ENCODE results near the gene STK24. TPM values are rescaled to one million over a fixed set of nuclear protein-coding genes. Genes with fewer than 3 reads are reported as not detected.

Gene STK24
- total RNA-seq, 2 donors from 2014 or later, result 50.8 to 80.3 TPM

DNA sequence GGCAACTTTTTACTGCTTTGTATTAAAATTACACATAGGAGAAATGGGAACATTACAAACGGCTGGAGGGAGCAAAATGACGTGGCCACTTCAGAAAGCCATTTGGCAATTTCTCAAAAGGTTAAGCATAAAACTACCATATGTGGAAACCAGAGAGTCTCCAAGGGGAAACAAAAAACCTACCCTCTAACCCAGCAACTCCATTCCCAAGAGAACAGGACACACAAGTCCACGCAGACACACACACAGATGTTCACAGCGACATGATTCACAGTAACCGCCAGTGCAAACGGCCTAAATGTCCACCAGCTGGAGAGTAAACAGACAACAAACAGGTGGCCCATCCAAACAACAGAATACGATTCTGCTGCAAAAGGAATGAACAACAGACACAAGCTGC, 37.2 kb downstream of the STK24 start:
- Histone ChIP-seq H3K4me3 (no peak overlapping the region), H3K36me3 (no peaks in the 10 kb centered on the region), H3K27me3 (replicated peaks; ENCODE audit: insufficient read depth) (no peaks in the 10 kb centered on the region), H3K4me1 (ENCODE audit: control insufficient read depth in 1 of 2, low read depth in 2 of 2) (peaks cover 16 to 62% of the 10 kb centered on the region in 2 donors), H3K27ac (no peak overlapping the region), H3K9me3 (no peaks in the 10 kb centered on the region)
- DNase-seq (ENCODE audit: low spot score) (no peak), ATAC-seq (ENCODE audit: insufficient number of reproducible peaks, low FRiP score, low read depth) (no peak)
- TF ChIP-seq CTCF (IDR thresholded peaks at IDR 0.05), result no peak

GRCh38 chr13:98538876-98539275, 38.0 kb downstream of the STK24 start:
- ATAC-seq (ENCODE audit: insufficient number of reproducible peaks, low FRiP score, low read depth) (no peak), DNase-seq (ENCODE audit: low spot score) (no peak)
- Histone ChIP-seq H3K36me3 (no peaks in the 10 kb centered on the region), H3K27me3 (replicated peaks; ENCODE audit: insufficient read depth) (no peaks in the 10 kb centered on the region), H3K9me3 (no peaks in the 10 kb centered on the region), H3K4me1 (ENCODE audit: control insufficient read depth in 1 of 2, low read depth in 2 of 2) (peaks cover 9 to 54% of the 10 kb centered on the region in 2 donors), H3K27ac (no peak overlapping the region), H3K4me3 (no peak overlapping the region)
- TF ChIP-seq CTCF (IDR thresholded peaks at IDR 0.05), result no peak

DNA sequence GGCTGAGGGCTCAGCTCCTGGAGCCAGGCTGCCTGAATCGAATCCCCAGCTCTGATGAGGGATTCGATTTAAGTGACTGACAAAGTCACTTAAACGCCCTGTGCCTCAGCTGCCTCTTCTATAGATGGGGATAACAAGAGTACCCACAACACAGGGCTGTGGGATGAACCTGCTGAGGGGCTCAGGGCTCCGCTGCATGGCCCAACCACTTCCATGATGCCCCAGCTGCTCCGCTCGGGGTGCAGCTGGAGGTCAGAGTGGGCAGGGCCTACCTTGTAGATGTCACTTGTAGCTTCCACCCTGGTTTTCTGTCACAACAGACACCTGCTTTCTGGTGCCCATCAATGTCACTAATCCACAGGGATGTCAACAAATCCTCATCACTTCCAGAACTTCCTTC, 39.2 kb downstream of the STK24 start:
- Histone ChIP-seq H3K27me3 (replicated peaks; ENCODE audit: insufficient read depth) (no peaks in the 10 kb centered on the region), H3K4me3 (no peak overlapping the region), H3K9me3 (no peaks in the 10 kb centered on the region), H3K4me1 (ENCODE audit: control insufficient read depth in 1 of 2, low read depth in 2 of 2) (peaks cover 8 to 45% of the 10 kb centered on the region in 2 donors), H3K27ac (no peak overlapping the region), H3K36me3 (no peaks in the 10 kb centered on the region)
- TF ChIP-seq CTCF (IDR thresholded peaks at IDR 0.05), result no peak
- DNase-seq (ENCODE audit: low spot score), result no peak
- ATAC-seq (ENCODE audit: insufficient number of reproducible peaks, low FRiP score, low read depth), result no peak

DNA sequence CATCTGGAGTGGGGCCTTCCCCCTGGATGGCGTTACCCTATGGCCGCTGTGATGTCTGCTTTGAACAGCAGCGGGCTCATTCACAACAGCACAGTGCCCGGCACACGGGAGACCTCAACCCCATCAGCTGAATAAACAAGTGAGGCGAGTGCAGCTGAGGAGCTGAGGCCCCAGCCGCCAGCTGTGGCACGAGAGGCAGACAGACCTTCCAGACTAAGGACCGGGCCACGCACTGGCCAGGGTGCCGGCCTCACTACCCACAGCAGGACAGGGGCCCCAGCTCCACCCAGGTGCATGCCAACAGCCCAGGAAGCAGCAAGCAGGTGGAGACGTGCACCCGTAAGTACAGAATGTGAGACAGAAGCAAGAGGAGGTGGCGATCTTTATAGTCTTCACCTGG, 39.6 kb downstream of the STK24 start:
- ATAC-seq (ENCODE audit: insufficient number of reproducible peaks, low FRiP score, low read depth) (no peak), DNase-seq (ENCODE audit: low spot score) (no peak)
- Histone ChIP-seq H3K27ac (no peak overlapping the region), H3K27me3 (replicated peaks; ENCODE audit: insufficient read depth) (no peaks in the 10 kb centered on the region), H3K36me3 (no peaks in the 10 kb centered on the region), H3K4me3 (no peak overlapping the region), H3K4me1 (ENCODE audit: control insufficient read depth in 1 of 2, low read depth in 2 of 2) (peaks cover 6 to 45% of the 10 kb centered on the region in 2 donors), H3K9me3 (no peaks in the 10 kb centered on the region)
- TF ChIP-seq CTCF (IDR thresholded peaks at IDR 0.05), result no peak

- DNase-seq (ENCODE audit: low spot score), result no peak
Measured at GRCh38 chr13:98536729-98537128, 40.2 kb downstream of the STK24 start.

More at GRCh38 chr13:98536729-98537128, 40.2 kb downstream of the STK24 start:
- H3K4me3 ChIP-seq, result no peak overlapping the region
- peaks cover 6 to 39% of the 10 kb centered on the region in 2 donors for H3K4me1 ChIP-seq (ENCODE audit: control insufficient read depth in 1 of 2, low read depth in 2 of 2)
- TF ChIP-seq CTCF (IDR thresholded peaks at IDR 0.05), result no peak
- no peak overlapping the region for H3K27ac ChIP-seq
- H3K36me3 ChIP-seq, result no peaks in the 10 kb centered on the region
- no peak for ATAC-seq (ENCODE audit: insufficient number of reproducible peaks, low FRiP score, low read depth)
- H3K9me3 ChIP-seq, result no peaks in the 10 kb centered on the region
- H3K27me3 ChIP-seq (replicated peaks; ENCODE audit: insufficient read depth), result no peaks in the 10 kb centered on the region
